NT2/D1 (cell line): ENCODE measurements around the gene ZBTB40.

Experiments used
- DNase-seq: peaks from one replicate; pipeline ENCODE4 v3.0.0-alpha.2; 2011; ENCODE audit warnings: low read depth, low spot score
- H3K27me3 ChIP-seq: 2 replicates; pipeline ENCODE4 v1.6.0; 2011; ENCODE audit warnings: mild to moderate bottlenecking; ENCODE audit not compliant: insufficient read length, insufficient read depth
- H3K36me3 ChIP-seq: 2 replicates; pipeline ENCODE4 v1.6.1; 2011; ENCODE audit warnings: mild to moderate bottlenecking, low read length, mixed read lengths; ENCODE audit not compliant: insufficient read depth, insufficient read length
- H3K4me1 ChIP-seq: 2 replicates; pipeline ENCODE4 v1.5.1; 2011; ENCODE audit not compliant: insufficient read depth, insufficient read length
- H3K4me3 ChIP-seq: 2 replicates; pipeline ENCODE4 v1.5.1; 2011; ENCODE audit warnings: low read depth; ENCODE audit not compliant: insufficient read length
- H3K9ac ChIP-seq: 2 replicates; pipeline ENCODE4 v1.6.0; 2011; ENCODE audit warnings: low read depth; ENCODE audit not compliant: insufficient read length
- H3K9me3 ChIP-seq: 2 replicates; pipeline ENCODE4 v1.5.1; 2011; ENCODE audit warnings: mild to moderate bottlenecking, low read length; ENCODE audit not compliant: insufficient read depth
- SUZ12 ChIP-seq: IDR thresholded peaks from 2 replicates; pipeline ENCODE4 v1.6.1; 2011; ENCODE audit not compliant: insufficient read length, insufficient read depth; ENCODE audit errors: extremely low read depth
- YY1 ChIP-seq: IDR thresholded peaks from 2 replicates; pipeline ENCODE4 v1.6.1; 2011; ENCODE audit not compliant: insufficient read length, insufficient read depth
- ZNF274 ChIP-seq: IDR thresholded peaks from 2 replicates; pipeline ENCODE4 v1.6.1; 2011; ENCODE audit warnings: mild to moderate bottlenecking, low read depth, low read length

The ZBTB40 gene

DNA sequence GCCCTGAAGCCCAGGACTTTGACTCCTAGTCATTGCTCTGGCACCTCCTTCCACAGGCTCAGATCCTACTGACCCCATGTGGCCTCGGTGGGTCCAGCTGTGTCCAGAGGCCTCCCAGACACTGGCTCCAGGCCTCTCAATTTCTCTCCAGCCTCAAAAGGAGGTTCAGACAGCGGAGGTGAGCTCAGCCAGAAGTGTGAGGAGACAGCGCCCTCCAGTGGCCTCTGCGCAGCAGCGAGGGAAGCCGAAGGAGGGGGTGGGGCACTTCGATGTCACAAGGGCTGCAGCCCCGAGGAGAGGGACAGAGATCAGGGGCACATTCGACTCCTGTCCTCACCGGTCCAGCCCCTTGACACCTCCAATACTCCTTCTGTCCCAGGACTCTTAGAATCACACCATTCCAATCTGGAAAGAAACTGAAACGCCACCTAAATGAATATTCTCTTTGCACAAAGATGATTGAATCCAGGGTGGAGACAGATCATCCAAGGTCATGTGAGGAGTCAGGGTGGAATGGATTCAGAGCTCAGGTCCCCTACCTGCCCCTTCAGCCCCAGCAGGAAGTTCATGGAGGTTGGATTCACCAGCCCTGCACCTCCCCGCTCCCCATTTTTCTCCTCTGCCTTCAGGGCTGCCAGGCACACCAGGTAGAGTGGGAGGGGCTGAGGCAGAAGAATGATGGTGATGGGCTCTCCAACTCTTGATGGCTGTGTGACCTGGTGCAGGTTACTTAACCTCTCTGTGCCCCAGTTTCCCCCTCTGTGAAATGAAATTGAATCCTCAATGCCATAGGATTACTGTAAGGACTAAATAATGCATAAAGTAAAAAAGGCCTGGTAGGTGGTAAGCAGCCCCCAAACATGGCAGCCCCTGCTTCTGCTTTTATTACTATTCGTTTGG lies 34.8 kb upstream of the ZBTB40 start:
- no peaks in the 10 kb centered on the region for H3K27me3 ChIP-seq
- no peaks in the 10 kb centered on the region for H3K9me3 ChIP-seq
- no peaks in the 10 kb centered on the region for H3K36me3 ChIP-seq
- TF ChIP-seq ZNF274 (no peak), YY1 (no peak), SUZ12 (no peak)
- DNase-seq = peak; percentile 60
- no peak overlapping the region for H3K9ac ChIP-seq
- H3K4me3 ChIP-seq = no peak overlapping the region
- H3K4me1 ChIP-seq = no peaks in the 10 kb centered on the region

DNA sequence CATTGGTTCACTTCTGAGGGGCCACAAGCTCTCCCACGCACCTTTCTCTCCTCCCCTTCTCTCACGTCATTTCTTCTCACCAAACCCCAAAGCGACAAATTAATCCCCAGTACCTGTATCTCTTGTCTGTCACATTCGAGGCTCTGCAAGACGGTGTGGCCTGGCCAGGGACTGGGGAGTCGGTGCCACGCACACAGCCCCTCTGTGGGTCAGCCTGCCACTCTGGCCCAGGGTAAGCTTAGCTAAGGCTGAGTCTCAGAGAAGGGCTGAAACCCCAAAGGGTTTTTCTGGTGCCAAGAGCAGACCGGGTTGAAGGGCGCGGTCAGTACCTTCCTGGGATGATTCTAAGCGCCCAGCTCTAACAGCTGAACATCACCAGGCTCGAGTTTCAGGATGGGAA lies 34.2 kb upstream of the ZBTB40 start:
- H3K9ac ChIP-seq = no peak overlapping the region
- no peaks in the 10 kb centered on the region for H3K4me1 ChIP-seq
- no peak for DNase-seq
- H3K9me3 ChIP-seq = no peaks in the 10 kb centered on the region
- H3K27me3 ChIP-seq = no peaks in the 10 kb centered on the region
- TF ChIP-seq YY1 = no peak
- no peak for TF ChIP-seq ZNF274
- no peak for TF ChIP-seq SUZ12
- no peak overlapping the region for H3K4me3 ChIP-seq
- H3K36me3 ChIP-seq = no peaks in the 10 kb centered on the region

DNA sequence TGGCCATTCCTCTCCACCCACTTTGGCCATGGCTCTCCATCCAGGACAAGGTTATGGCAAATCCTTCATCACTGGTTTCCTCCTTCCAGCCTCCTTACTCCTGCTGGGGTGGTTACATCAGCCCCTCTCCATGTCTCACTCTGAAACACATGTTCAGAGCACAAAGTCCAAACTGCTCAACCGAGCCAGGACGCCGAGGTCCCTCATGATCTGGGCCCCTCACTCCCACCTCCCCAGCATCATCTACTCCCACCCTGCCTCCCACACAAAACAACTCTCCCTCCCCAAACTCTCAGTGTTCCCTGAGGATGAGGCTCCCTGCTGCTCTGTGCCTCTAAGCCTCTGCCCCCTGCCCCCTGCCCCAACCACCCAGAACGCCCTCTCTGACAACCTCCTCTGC lies 33.3 kb upstream of the ZBTB40 start:
- DNase-seq = no peak
- no peaks in the 10 kb centered on the region for H3K9me3 ChIP-seq
- no peaks in the 10 kb centered on the region for H3K27me3 ChIP-seq
- H3K4me1 ChIP-seq = no peaks in the 10 kb centered on the region
- H3K36me3 ChIP-seq = no peaks in the 10 kb centered on the region
- H3K4me3 ChIP-seq = no peak overlapping the region
- TF ChIP-seq ZNF274 (no peak), SUZ12 (no peak), YY1 (no peak)
- H3K9ac ChIP-seq = no peak overlapping the region

DNA sequence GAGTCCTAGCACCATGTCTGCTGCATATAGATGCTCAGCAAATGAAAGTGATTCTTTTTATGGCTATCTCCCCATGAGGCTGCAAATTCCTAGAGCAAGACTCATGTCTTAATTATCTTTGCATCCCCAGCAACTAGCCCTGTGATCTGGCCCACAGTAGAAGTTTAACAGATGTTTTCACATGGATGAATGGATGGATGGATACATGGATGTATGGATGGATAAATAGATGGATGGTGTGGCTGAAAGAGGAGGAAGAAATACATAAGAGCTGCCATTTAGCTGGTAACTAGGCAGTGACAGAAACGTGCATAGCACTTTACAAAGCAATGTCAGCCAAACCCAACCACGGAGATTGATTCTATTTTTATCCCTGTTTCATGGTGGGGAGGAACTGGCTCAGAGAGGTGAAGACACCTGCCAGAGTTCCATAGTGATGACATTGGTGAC lies 32.7 kb upstream of the ZBTB40 start:
- H3K4me1 ChIP-seq = no peaks in the 10 kb centered on the region
- TF ChIP-seq SUZ12 = no peak
- no peak for TF ChIP-seq YY1
- no peak for TF ChIP-seq ZNF274
- no peak for DNase-seq
- no peaks in the 10 kb centered on the region for H3K9me3 ChIP-seq
- no peak overlapping the region for H3K4me3 ChIP-seq
- no peaks in the 10 kb centered on the region for H3K36me3 ChIP-seq
- H3K9ac ChIP-seq = no peak overlapping the region
- H3K27me3 ChIP-seq = no peaks in the 10 kb centered on the region

DNA sequence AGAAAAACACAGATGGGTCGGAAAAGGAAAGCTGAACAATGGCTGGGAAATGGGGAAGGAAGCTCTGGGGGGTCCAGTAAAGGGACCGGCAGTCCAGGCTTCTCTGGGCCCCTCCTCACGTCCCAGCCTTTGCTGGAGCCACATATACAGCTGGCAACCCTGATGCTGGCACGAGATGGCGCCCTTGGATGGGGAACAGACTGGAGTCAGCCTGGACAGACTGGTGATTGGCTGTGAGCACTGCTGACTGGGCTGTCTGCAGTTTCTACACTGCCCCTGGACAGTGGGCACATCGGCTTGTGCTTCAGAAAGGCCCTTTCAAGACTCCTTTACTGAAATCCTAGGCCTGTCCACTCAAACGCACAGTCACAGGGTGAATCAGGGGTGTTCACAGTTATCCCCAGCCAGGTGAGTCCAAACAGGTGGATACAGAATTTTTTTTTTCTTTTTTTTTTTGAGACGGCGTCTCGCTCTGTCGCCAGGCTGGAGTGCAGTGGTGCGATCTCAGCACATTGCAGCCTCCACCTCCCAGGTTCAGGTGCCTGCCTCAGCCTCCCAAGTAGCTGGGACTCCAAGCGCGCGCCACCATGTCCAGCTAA lies 31.1 kb upstream of the ZBTB40 start:
- H3K4me3 ChIP-seq = no peak overlapping the region
- no peaks in the 10 kb centered on the region for H3K27me3 ChIP-seq
- H3K4me1 ChIP-seq = no peaks in the 10 kb centered on the region
- no peak overlapping the region for H3K9ac ChIP-seq
- no peaks in the 10 kb centered on the region for H3K9me3 ChIP-seq
- DNase-seq = peak; percentile 59
- no peak for TF ChIP-seq SUZ12
- TF ChIP-seq ZNF274 = no peak
- no peak for TF ChIP-seq YY1
- no peaks in the 10 kb centered on the region for H3K36me3 ChIP-seq

DNA sequence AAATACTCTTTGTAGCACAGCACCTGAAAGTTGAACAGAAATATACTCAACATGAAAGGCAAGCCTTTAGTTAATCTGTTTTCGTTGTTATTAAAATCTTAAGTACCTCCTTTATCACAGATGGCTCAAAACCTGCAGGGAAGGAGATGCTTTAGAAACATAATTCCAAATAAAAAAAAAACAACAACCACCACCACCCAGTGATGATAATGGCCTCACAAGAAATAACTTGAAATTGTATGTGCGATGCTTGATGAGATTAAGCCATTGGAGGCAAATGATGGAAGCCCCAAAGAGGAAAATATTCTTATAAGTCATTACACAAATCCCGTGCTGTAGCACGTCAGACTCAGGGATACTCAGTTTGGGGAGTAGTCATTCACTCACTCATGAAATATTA lies 24.9 kb upstream of the ZBTB40 start:
- no peak for DNase-seq
- Histone ChIP-seq H3K4me1 (no peaks in the 10 kb centered on the region), H3K27me3 (no peaks in the 10 kb centered on the region), H3K36me3 (no peaks in the 10 kb centered on the region), H3K4me3 (no peak overlapping the region), H3K9ac (no peak overlapping the region), H3K9me3 (no peaks in the 10 kb centered on the region)
- TF ChIP-seq YY1 (no peak), ZNF274 (no peak), SUZ12 (no peak)

DNA sequence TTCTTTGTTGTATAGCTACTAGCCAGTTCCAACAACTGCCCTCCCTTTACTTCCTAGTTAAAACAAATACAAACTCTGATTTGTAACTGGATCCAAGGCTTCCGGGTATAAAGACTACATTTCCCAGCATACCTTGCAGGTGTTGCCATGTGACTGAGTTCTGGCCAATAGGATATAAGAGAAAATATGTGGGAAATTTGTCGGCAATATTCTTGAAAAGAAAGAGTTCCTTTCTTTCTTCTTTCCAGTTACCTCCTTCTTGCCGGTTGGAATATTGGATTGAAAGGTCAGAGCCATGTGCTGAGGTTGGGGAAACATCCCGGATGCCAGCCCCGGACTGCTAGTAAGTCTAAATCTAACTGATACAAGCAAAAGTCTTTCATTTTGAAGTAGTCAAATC lies 23.0 kb upstream of the ZBTB40 start:
- no peak for TF ChIP-seq YY1
- TF ChIP-seq SUZ12 = no peak
- TF ChIP-seq ZNF274 = no peak
- H3K9me3 ChIP-seq = no peaks in the 10 kb centered on the region
- no peaks in the 10 kb centered on the region for H3K27me3 ChIP-seq
- peaks cover 3% of the 10 kb centered on the region for H3K36me3 ChIP-seq
- no peaks in the 10 kb centered on the region for H3K4me1 ChIP-seq
- H3K4me3 ChIP-seq = peak overlapping the region; percentile 59
- H3K9ac ChIP-seq = no peak overlapping the region
- DNase-seq = no peak
